Measurements from ENCODE around the gene TMUB1.

Gene TMUB1

GRCh38 chr7:151083071-151083823 lies at the start of gene TMUB1:
Gene TMUB1, minus strand, starts transcription at chr7:151083493. Its CDS starts 930 bp downstream, at chr7:151082563.
- TF ChIP-seq GATA3 (IDR thresholded peaks at IDR 0.05; ENCODE audit: low read depth, low read length) (no peak), GATA2 (IDR thresholded peaks at IDR 0.05; ENCODE audit: low read depth, low read length) (no peak)

GRCh38 chr7:151132461-151133205 lies 49.3 kb upstream of the TMUB1 start:
- TF ChIP-seq GATA3 (IDR thresholded peaks at IDR 0.05; ENCODE audit: low read depth, low read length) (no peak), GATA2 (IDR thresholded peaks at IDR 0.05; ENCODE audit: low read depth, low read length) (no peak)

GRCh38 chr7:151131592-151132293 lies 48.5 kb upstream of the TMUB1 start:
- TF ChIP-seq GATA2 (IDR thresholded peaks at IDR 0.05; ENCODE audit: low read depth, low read length) (no peak), GATA3 (IDR thresholded peaks at IDR 0.05; ENCODE audit: low read depth, low read length) (no peak)

GRCh38 chr7:151131224-151131591 lies 47.9 kb upstream of the TMUB1 start:
- TF ChIP-seq GATA2 (IDR thresholded peaks at IDR 0.05; ENCODE audit: low read depth, low read length) (no peak), GATA3 (IDR thresholded peaks at IDR 0.05; ENCODE audit: low read depth, low read length) (no peak)

- no peak for TF ChIP-seq GATA2 (IDR thresholded peaks at IDR 0.05; ENCODE audit: low read depth, low read length)
- TF ChIP-seq GATA3 (IDR thresholded peaks at IDR 0.05; ENCODE audit: low read depth, low read length) = no peak
These were observed 47.5 kb upstream of the TMUB1 start for GRCh38 chr7:151130741-151131157.

- no peak for TF ChIP-seq GATA3 (IDR thresholded peaks at IDR 0.05; ENCODE audit: low read depth, low read length)
- no peak for TF ChIP-seq GATA2 (IDR thresholded peaks at IDR 0.05; ENCODE audit: low read depth, low read length)
These were observed 46.8 kb upstream of the TMUB1 start for GRCh38 chr7:151129960-151130591.

GRCh38 chr7:151129117-151129959 lies 46.0 kb upstream of the TMUB1 start:
- TF ChIP-seq GATA3 (IDR thresholded peaks at IDR 0.05; ENCODE audit: low read depth, low read length) (no peak), GATA2 (IDR thresholded peaks at IDR 0.05; ENCODE audit: low read depth, low read length) (no peak)

- TF ChIP-seq GATA2 (IDR thresholded peaks at IDR 0.05; ENCODE audit: low read depth, low read length) = no peak
- no peak for TF ChIP-seq GATA3 (IDR thresholded peaks at IDR 0.05; ENCODE audit: low read depth, low read length)
These were observed 45.4 kb upstream of the TMUB1 start for GRCh38 chr7:151128716-151129115.

- no peak for TF ChIP-seq GATA3 (IDR thresholded peaks at IDR 0.05; ENCODE audit: low read depth, low read length)
- TF ChIP-seq GATA2 (IDR thresholded peaks at IDR 0.05; ENCODE audit: low read depth, low read length) = no peak
These were observed 44.9 kb upstream of the TMUB1 start for GRCh38 chr7:151128144-151128543.

GRCh38 chr7:151126491-151127137 lies 43.3 kb upstream of the TMUB1 start:
- TF ChIP-seq GATA2 (IDR thresholded peaks at IDR 0.05; ENCODE audit: low read depth, low read length) (no peak), GATA3 (IDR thresholded peaks at IDR 0.05; ENCODE audit: low read depth, low read length) (no peak)

- TF ChIP-seq GATA3 (IDR thresholded peaks at IDR 0.05; ENCODE audit: low read depth, low read length) = no peak
- TF ChIP-seq GATA2 (IDR thresholded peaks at IDR 0.05; ENCODE audit: low read depth, low read length) = no peak
These were observed 42.7 kb upstream of the TMUB1 start for GRCh38 chr7:151125846-151126481.

- TF ChIP-seq GATA2 (IDR thresholded peaks at IDR 0.05; ENCODE audit: low read depth, low read length) (no peak), GATA3 (IDR thresholded peaks at IDR 0.05; ENCODE audit: low read depth, low read length) (no peak)
These were observed 42.2 kb upstream of the TMUB1 start for GRCh38 chr7:151125470-151125845.
